GM23338 (cell line): ENCODE data around the gene SULT2B1. TPM values are rescaled to one million over a fixed set of nuclear protein-coding genes. Genes with fewer than 3 reads are reported as not detected.
A peak's percentile ranks its signal among the peaks of the same experiment; 100 is the strongest.

Source experiments
- ATAC-seq: fragments of 200-7000 bp; cut with Tn5 transposase; 3 replicates; pipeline ENCODE4 v1.9.1; 2020
- DNase-seq: peaks from one replicate; pipeline ENCODE4 v3.0.0-alpha.2; 2015; ENCODE audit warnings: low spot score
- H2AFZ ChIP-seq: fragments of 200-600 bp; sonication (generic); 2 replicates; pipeline ENCODE4 v1.8.0; 2016; ENCODE audit warnings: antibody characterized with exemption, mild to moderate bottlenecking, moderate library complexity
- H3F3A ChIP-seq: fragments of 200-600 bp; sonication (generic); replicated peaks from 2 replicates; pipeline ENCODE4 v1.8.0; 2017; ENCODE audit warnings: antibody characterized with exemption, mixed run types, low read depth
- H3K27ac ChIP-seq: fragments of 200-600 bp; sonication (generic); 2 replicates; pipeline ENCODE4 v1.6.1; 2016; ENCODE audit warnings: low read depth
- H3K27me3 ChIP-seq: fragments of 200-600 bp; sonication (generic); 2 replicates; pipeline ENCODE4 v1.8.0; 2016; ENCODE audit warnings: mild to moderate bottlenecking, mixed run types, moderate library complexity; ENCODE audit not compliant: insufficient read depth
- H3K36me3 ChIP-seq: fragments of 200-600 bp; sonication (generic); 2 replicates; pipeline ENCODE4 v1.8.0; 2016; ENCODE audit warnings: mild to moderate bottlenecking; ENCODE audit not compliant: insufficient read depth
- H3K4me1 ChIP-seq: fragments of 200-600 bp; sonication (generic); 2 replicates; pipeline ENCODE4 v1.8.0; 2016; ENCODE audit warnings: mild to moderate bottlenecking, moderate library complexity; ENCODE audit not compliant: insufficient read depth
- H3K4me2 ChIP-seq: fragments of 200-600 bp; sonication (generic); 2 replicates; pipeline ENCODE4 v1.7.1; 2017; ENCODE audit warnings: mixed run types
- H3K4me3 ChIP-seq: fragments of 200-600 bp; sonication (generic); 2 replicates; pipeline ENCODE4 v1.6.1; 2016; ENCODE audit warnings: mixed run types
- H3K79me2 ChIP-seq: fragments of 200-600 bp; sonication (generic); replicated peaks from 2 replicates; pipeline ENCODE4 v1.8.0; 2017; ENCODE audit warnings: mild to moderate bottlenecking; ENCODE audit not compliant: insufficient read depth
- H3K9me2 ChIP-seq: fragments of 200-600 bp; sonication (generic); 2 replicates; pipeline ENCODE4 v1.8.0; 2017; ENCODE audit not compliant: insufficient read depth
- H4K20me1 ChIP-seq: fragments of 200-600 bp; sonication (generic); replicated peaks from 2 replicates; pipeline ENCODE4 v1.8.0; 2017; ENCODE audit warnings: mild to moderate bottlenecking; ENCODE audit not compliant: insufficient read depth
- H3K27ac Mint-ChIP-seq: 2 replicates; pipeline ENCODE4 v1.8.0; 2020; ENCODE audit warnings: inconsistent platforms, mild to moderate bottlenecking, moderate library complexity, mixed read lengths
- H3K27me3 Mint-ChIP-seq: 3 replicates; pipeline ENCODE4 v1.8.0; 2022; ENCODE audit warnings: low read depth, mild to moderate bottlenecking, moderate library complexity, mixed read lengths, inconsistent platforms; ENCODE audit not compliant: insufficient read depth, poor library complexity
- H3K36me3 Mint-ChIP-seq: 3 replicates; pipeline ENCODE4 v1.8.0; 2021; ENCODE audit warnings: low read depth, mild to moderate bottlenecking, inconsistent platforms, moderate library complexity, mixed read lengths
- H3K4me1 Mint-ChIP-seq: 3 replicates; pipeline ENCODE4 v1.8.0; 2020; ENCODE audit warnings: mild to moderate bottlenecking, inconsistent platforms, mixed read lengths
- H3K4me3 Mint-ChIP-seq: 3 replicates; pipeline ENCODE4 v1.8.0; 2021; ENCODE audit warnings: moderate library complexity, mild to moderate bottlenecking, inconsistent platforms, mixed read lengths
- H3K9me3 Mint-ChIP-seq: 3 replicates; pipeline ENCODE4 v1.8.0; 2020; ENCODE audit warnings: moderate library complexity, mild to moderate bottlenecking, inconsistent platforms, mixed read lengths
- CREB1 ChIP-seq: fragments of 250-450 bp; sonication (Bioruptor Pico); IDR thresholded peaks from 2 replicates; pipeline ENCODE4 v1.5.0; 2020; ENCODE audit warnings: low read depth, mild to moderate bottlenecking, moderate library complexity
- EZH2 ChIP-seq: fragments of 200-600 bp; sonication (generic); IDR thresholded peaks from one replicate; pipeline ENCODE4 v1.8.0; 2017; ENCODE audit warnings: antibody characterized with exemption, mild to moderate bottlenecking, low read depth; ENCODE audit not compliant: unreplicated experiment
- REST ChIP-seq: IDR thresholded peaks from one replicate; pipeline ENCODE4 v1.6.1; 2018; ENCODE audit warnings: antibody characterized with exemption; ENCODE audit not compliant: unreplicated experiment
- STAT1 ChIP-seq: IDR thresholded peaks from one replicate; pipeline ENCODE4 v1.6.1; 2016; ENCODE audit warnings: antibody characterized with exemption; ENCODE audit not compliant: unreplicated experiment
- ZNF331 ChIP-seq: fragments of 250-450 bp; sonication (Bioruptor Pico); IDR thresholded peaks from 2 replicates; pipeline ENCODE4 v1.5.0; 2020; ENCODE audit warnings: low read depth, mild to moderate bottlenecking, moderate library complexity
- polyA plus RNA-seq: library from polyadenylated mRNA; unstranded; fragments of >200 nt; fragmentation: Nextera tagmentation; extraction: Ambion mirVana; gene quantifications from 2 replicates; pipeline ENCODE4 v1.2.1, GENCODE V29; 2016
- total RNA-seq: library from RNA; depleted of rRNA; stranded (reverse); fragments of >200 nt; shearing (Covaris generic); gene quantifications from 2 replicates; pipeline ENCODE4 v1.2.3, GENCODE V29; 2014

SULT2B1 gene
- total and polyA plus RNA-seq, 2 experiments from 2014 or later: 1.3 to 2.5 TPM

GRCh38 chr19:48639483-48640375 is 87.8 kb downstream of the SULT2B1 start:
- peak; percentile 63 for DNase-seq
- Mint-ChIP-seq H3K9me3 (no peaks in the 10 kb centered on the region), H3K27me3 (peaks cover 18% of the 10 kb centered on the region), H3K4me1 (peaks cover 31% of the 10 kb centered on the region), H3K27ac (peak overlapping the region; percentile 92), H3K4me3 (peak overlapping the region; percentile 81; the same call in 1 of the 3 replicates), H3K36me3 (peaks cover 36% of the 10 kb centered on the region)
- peaks cover 21% of the 10 kb centered on the region for H3K27me3 ChIP-seq
- no peak overlapping the region for H3K27ac ChIP-seq
- peaks cover 27% of the 10 kb centered on the region for H3F3A ChIP-seq
- H3K4me1 ChIP-seq: peaks cover 30% of the 10 kb centered on the region
- ATAC-seq: no peak
- no peak for TF ChIP-seq CREB1 (CRISPR knock-in tag)
- TF ChIP-seq STAT1: no peak
- H2AFZ ChIP-seq: peak overlapping the region; percentile 56; the same call in 1 of the 2 replicates
- H3K4me3 ChIP-seq: peak overlapping the region; percentile 75
- no peaks in the 10 kb centered on the region for H4K20me1 ChIP-seq
- H3K36me3 ChIP-seq: no peaks in the 10 kb centered on the region
- H3K9me2 ChIP-seq: no peaks in the 10 kb centered on the region
- H3K4me2 ChIP-seq: peak overlapping the region; percentile 83
- no peaks in the 10 kb centered on the region for H3K79me2 ChIP-seq

- no peak overlapping the region for H3K4me3 Mint-ChIP-seq
- Histone ChIP-seq H4K20me1 (no peaks in the 10 kb centered on the region), H3K36me3 (no peaks in the 10 kb centered on the region), H3K4me1 (peaks cover 25% of the 10 kb centered on the region), H3K9me2 (no peaks in the 10 kb centered on the region), H3K79me2 (no peaks in the 10 kb centered on the region), H3K27ac (no peak overlapping the region), H3K4me3 (no peak overlapping the region), H3F3A (peaks cover 25% of the 10 kb centered on the region), H3K27me3 (peaks cover 8% of the 10 kb centered on the region; the same call in 1 of the 2 replicates), H2AFZ (no peak overlapping the region), H3K4me2 (no peak overlapping the region)
- peak overlapping the region; percentile 29; the same call in 1 of the 2 replicates for H3K27ac Mint-ChIP-seq
- ATAC-seq: no peak
- no peak for DNase-seq
- TF ChIP-seq EZH2: no peak
- no peak for TF ChIP-seq ZNF331 (CRISPR knock-in tag)
- no peak for TF ChIP-seq REST
- peaks cover 24% of the 10 kb centered on the region for H3K4me1 Mint-ChIP-seq
- no peaks in the 10 kb centered on the region for H3K9me3 Mint-ChIP-seq
- H3K27me3 Mint-ChIP-seq: peaks cover 21% of the 10 kb centered on the region
- peaks cover 36% of the 10 kb centered on the region for H3K36me3 Mint-ChIP-seq
Measured at GRCh38 chr19:48641850-48642249, 89.9 kb downstream of the SULT2B1 start.
